Neutrophil (primary cell): ENCODE results near the gene LDB2.

Source experiments
- H3K27ac ChIP-seq: fragments of 200-600 bp; sonication (generic); 2 replicates; pipeline ENCODE4 v1.5.1; 2016; ENCODE audit warnings: mild to moderate bottlenecking, moderate library complexity
- H3K27me3 ChIP-seq: fragments of 200-600 bp; sonication (generic); 2 replicates; pipeline ENCODE4 v1.6.0; 2016; ENCODE audit warnings: mild to moderate bottlenecking
- H3K36me3 ChIP-seq: fragments of 200-600 bp; sonication (generic); 2 replicates; pipeline ENCODE4 v1.5.1; 2017
- H3K4me1 ChIP-seq, 2 experiments: fragments of 200-600 bp in 1 of 2; sonication (generic) in 1 of 2; 1 replicate in 1 of 2; 2 replicates in 1 of 2; pipeline versions ENCODE4 v1.5.1 to v1.6.1; 2013 to 2016; ENCODE audit warnings: low read depth in 1 of 2, low read length in 1 of 2, mild to moderate bottlenecking in 1 of 2, moderate library complexity in 1 of 2; ENCODE audit not compliant: control insufficient read depth in 1 of 2, insufficient read depth in 1 of 2
- H3K4me3 ChIP-seq, 2 experiments: fragments of 200-600 bp in 1 of 2; sonication (generic) in 1 of 2; 1 replicate in 1 of 2; 2 replicates in 1 of 2; pipeline ENCODE4 v1.5.1; 2013 to 2016; ENCODE audit warnings: low read depth in 1 of 2, low read length in 1 of 2, mild to moderate bottlenecking in 1 of 2, moderate library complexity in 1 of 2
- H3K9me3 ChIP-seq: fragments of 200-600 bp; sonication (generic); 2 replicates; pipeline ENCODE4 v1.5.1; 2016
- CTCF ChIP-seq: fragments of 200-600 bp; sonication (generic); IDR thresholded peaks from 2 replicates; pipeline ENCODE4 v1.5.1; 2016; ENCODE audit warnings: antibody characterized with exemption

The LDB2 gene

DNA sequence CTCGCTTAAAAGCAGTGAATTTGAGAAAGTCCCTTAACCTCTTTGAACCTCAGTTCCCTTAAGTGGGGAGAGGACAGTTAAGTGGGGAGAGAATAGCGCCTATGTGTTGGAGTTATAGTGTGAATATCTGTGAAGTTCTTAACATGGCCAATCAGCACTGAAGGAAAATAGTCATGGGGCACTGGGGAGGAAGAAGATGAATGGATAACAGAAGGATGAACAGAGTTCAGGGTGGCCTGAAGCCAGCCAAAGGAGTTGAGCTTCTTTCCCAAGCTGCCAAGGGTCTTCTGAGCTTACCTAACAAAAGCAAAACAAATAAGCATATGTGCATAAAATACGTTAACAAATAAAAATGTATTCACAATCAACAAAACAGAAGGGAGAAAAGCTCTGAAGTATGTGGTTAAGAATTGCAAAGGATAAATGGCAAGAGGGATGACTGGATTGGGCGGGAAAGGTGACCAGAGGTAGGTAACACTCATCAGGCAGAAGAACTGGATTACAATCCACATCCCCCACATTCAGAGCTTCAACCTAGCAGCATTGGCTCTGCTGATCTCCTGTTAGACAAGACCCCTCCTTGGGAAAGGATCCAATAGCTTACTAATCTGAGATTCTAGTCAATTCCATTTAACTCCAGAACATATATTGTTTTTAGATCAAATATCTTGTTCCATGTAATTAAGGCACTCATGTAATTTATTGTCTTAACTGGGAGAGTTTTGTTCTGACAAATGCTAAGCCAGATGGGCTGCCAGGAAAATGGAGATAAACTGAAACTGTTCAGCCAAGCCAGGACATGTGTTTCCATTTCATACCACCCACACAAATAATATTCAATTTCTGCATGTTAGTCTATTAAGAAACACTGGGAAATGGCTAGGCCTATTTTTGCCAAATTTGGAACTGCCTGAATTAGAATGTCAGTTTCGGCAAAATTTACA is 221.2 kb downstream of the LDB2 start:
- Histone ChIP-seq H3K36me3 (no peaks in the 10 kb centered on the region), H3K27ac (no peak overlapping the region), H3K27me3 (peaks cover 20% of the 10 kb centered on the region), H3K4me1 (no peaks in the 10 kb centered on the region), H3K4me3 (no peak overlapping the region), H3K9me3 (no peaks in the 10 kb centered on the region)
- TF ChIP-seq CTCF, result no peak

- no peak for TF ChIP-seq CTCF
- no peak overlapping the region for H3K4me3 ChIP-seq
- H3K4me1 ChIP-seq, result no peaks in the 10 kb centered on the region
- H3K9me3 ChIP-seq, result no peaks in the 10 kb centered on the region
- H3K27ac ChIP-seq, result no peak overlapping the region
- H3K27me3 ChIP-seq, result peaks cover 22% of the 10 kb centered on the region
- no peaks in the 10 kb centered on the region for H3K36me3 ChIP-seq
Observed at GRCh38 chr4:16676230-16676770, 222.1 kb downstream of the LDB2 start.

DNA sequence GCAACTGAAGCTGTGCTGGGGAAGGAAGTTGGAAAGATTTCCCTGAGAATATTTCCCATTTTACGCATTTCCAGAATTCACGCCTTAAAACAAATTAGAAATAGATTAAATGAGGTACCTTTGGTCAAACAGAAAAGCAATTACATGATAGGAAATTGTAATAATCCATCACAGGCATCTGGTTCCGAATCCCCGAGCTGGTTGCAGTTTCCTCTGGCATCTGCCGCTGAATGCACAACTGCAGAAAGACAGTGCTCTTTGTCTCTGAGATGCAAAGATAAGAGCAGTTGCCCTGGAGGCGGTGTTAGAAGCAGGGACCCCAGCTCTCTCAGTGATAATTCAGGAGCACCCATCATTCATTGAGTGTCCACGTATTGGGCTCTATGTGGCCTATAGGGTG is 224.4 kb downstream of the LDB2 start:
- Histone ChIP-seq H3K9me3 (no peaks in the 10 kb centered on the region), H3K4me3 (no peak overlapping the region), H3K27ac (no peak overlapping the region), H3K36me3 (no peaks in the 10 kb centered on the region), H3K27me3 (peaks cover 18% of the 10 kb centered on the region), H3K4me1 (no peaks in the 10 kb centered on the region)
- no peak for TF ChIP-seq CTCF

DNA sequence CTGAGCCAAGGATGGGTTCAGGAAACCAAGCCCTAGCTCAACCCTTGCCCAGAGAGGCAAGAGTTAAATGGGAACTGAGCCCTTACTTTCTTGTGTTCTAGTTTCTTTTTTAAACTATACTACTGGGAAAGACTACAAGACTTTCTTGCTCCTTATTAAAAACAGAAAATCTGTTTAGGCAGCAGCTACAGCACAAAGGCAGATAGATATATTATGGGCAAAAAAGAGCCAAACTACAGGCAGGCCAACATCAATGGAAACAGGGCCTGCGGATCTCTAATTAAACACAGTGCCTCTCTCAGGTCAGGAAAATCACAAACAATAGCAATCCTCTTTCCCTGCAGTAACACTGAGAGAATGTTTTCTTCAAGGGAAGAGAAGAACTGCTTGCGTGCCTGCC is 226.0 kb downstream of the LDB2 start:
- peaks cover 14% of the 10 kb centered on the region for H3K27me3 ChIP-seq
- no peaks in the 10 kb centered on the region for H3K9me3 ChIP-seq
- no peaks in the 10 kb centered on the region for H3K36me3 ChIP-seq
- no peak overlapping the region for H3K27ac ChIP-seq
- no peak overlapping the region for H3K4me3 ChIP-seq
- peaks cover 0 to under 1% of the 10 kb centered on the region in 2 experiments for H3K4me1 ChIP-seq
- no peak for TF ChIP-seq CTCF

- no peak for TF ChIP-seq CTCF
- Histone ChIP-seq H3K9me3 (no peaks in the 10 kb centered on the region), H3K27ac (no peak overlapping the region), H3K27me3 (peaks cover 14% of the 10 kb centered on the region), H3K36me3 (no peaks in the 10 kb centered on the region), H3K4me3 (no peak overlapping the region), H3K4me1 (peaks cover 7% of the 10 kb centered on the region in 2 experiments)
Observed at GRCh38 chr4:16671741-16672140, 226.7 kb downstream of the LDB2 start.
